Measurements from ENCODE around the gene TRAPPC12. TPM values are rescaled to one million over a fixed set of nuclear protein-coding genes. Genes with fewer than 3 reads are reported as not detected.
"Not testable (repeated sequence)": the region's sequence is repeated elsewhere in the genome, so short reads cannot be mapped to it uniquely, and the experiment has no call there.

The TRAPPC12 gene
- 104 TPM for total RNA-seq
- long read RNA-seq, transcript TRAPPC12-201 (12 exons, 2,508 nt) = major isoform, 92 of 152 reads
- long read RNA-seq, partial matches to known transcripts = 36 of 152 reads
- long read RNA-seq, other reads (novel, unspliced or antisense) = 19 of 152 reads

- ATAC-seq (ENCODE audit: poor library complexity) (peak; percentile 93), DNase-seq (peak; percentile 95)
- intact Hi-C loops (cut with DNase I) = no loop called here
Observed at GRCh38 chr2:3379647-3380534, at the start of gene TRAPPC12. TSS of gene TRAPPC12 (plus strand) at chr2:3379694. CDS start at chr2:3387624, 7,930 bp downstream.

GRCh38 chr2:3332133-3332532, 47.4 kb upstream of the TRAPPC12 start:
- DNase-seq (no peak), ATAC-seq (ENCODE audit: poor library complexity) (no peak)
- intact Hi-C loops (cut with DNase I) = no loop called here

DNA sequence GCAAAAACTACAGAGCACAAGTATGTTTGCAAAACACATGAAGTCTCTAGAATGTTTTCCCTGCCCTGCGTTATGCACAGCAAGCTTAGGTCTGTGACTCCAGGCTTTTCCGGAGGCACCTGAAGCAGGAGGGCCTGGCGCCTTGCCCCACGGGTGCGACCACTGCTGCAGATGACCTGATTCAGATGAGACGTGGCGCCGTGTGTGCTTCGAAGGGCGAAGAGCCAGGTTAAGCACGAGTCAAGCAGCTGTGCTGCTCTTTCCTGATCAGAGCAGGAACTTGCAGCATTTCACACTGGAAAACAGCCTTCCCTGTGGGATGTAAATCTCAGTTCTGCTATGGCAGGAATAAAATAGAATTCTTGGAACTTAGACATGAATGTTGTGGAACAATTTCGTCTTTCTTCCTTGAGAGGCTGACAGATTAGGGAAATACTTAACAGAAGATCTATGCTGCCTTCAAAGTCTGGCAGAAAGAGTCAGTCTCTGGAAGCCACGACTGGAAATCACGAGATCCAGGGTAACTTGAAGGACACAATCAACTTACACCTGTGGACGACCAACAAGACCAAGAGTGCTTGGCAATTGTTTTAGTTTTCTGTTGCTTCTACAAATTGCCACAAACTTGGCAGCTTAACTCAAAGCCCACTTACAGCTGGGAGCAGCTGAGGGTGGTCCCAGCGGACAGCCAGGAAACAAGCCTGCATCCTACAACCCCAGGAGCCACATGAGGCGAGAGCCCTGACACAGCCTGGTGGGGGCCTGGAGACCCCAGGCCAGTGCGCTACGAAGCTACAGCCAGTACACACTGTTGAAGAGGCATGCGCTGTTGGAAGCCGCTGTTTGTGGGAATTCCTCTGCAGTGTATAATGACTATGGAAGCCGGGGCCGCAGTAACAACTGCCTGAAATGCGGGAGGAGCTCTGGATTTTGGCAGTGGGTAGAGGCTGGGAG, 44.8 kb upstream of the TRAPPC12 start:
- peak; percentile 12 for ATAC-seq (ENCODE audit: poor library complexity)
- intact Hi-C loops (cut with DNase I) = no loop called here
- DNase-seq = no peak

DNA sequence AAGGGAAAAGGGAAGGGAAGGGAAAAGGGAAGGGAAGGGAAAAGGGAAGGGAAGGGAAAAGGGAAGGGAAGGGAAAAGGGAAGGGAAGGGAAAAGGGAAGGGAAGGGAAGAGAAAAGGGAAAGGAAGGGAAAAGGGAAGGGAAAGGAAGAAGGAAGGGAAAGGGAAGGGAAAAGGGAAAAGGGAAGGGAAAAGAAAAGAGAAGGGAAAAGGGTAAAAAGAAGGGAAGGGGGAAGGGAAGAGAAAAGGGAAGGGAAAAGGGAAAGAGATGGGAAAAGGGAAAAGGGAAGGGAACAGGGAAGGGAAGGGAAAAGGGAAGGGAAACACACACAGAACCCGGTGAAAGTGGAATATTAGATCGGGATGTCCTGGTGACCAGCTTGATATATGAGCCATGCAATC, 42.6 kb upstream of the TRAPPC12 start:
- ATAC-seq (ENCODE audit: poor library complexity) (no peak), DNase-seq (no peak)
- intact Hi-C loops (cut with DNase I) = no loop called here

- DNase-seq = no peak
- intact Hi-C loops (cut with DNase I) = no loop called here
- no peak for ATAC-seq (ENCODE audit: poor library complexity)
Observed at GRCh38 chr2:3338340-3338739, 41.2 kb upstream of the TRAPPC12 start.

DNA sequence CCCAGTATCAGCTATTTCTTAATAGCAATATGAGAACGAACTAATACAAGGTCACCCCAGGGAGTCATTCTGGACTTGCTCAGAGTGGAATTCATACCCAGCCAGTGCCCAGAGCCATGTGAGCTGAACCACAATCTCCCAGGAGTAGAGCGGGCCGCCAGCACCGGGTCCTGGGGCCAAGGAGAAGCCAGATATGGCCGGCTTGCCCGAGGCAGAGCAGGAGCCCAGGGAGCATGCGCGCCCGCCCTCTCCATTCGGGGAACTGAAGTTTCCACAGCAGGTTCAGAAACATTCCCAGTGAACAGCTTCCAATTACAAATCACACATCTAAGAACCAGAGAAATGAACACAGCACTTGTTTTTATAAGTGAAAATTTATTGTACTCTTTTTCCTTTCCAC, 39.4 kb upstream of the TRAPPC12 start:
- DNase-seq (no peak), ATAC-seq (ENCODE audit: poor library complexity) (no peak)
- intact Hi-C loops (cut with DNase I) = no loop called here

DNA sequence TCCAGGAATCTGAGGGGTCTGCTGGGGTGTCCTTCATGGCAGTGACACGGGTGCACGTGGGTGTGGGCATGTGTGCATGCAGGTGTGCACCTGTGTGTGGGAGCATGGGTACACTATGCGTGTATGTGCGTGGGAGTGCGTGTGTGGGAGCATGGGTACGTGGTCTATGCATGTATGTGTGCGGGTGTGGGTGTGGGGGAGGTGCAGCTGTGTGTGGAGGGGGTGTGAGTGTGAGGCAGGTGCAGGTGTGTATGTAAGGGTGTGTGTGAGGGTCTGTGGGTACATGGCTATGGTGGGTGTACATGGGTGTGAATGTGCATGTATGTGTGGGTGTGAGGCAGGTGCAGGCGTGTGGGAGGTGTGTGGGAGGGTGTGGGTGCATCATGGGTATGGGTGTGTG, 38.2 kb upstream of the TRAPPC12 start:
- DNase-seq (no peak), ATAC-seq (ENCODE audit: poor library complexity) (no peak)
- intact Hi-C loops (cut with DNase I) = no loop called here

DNA sequence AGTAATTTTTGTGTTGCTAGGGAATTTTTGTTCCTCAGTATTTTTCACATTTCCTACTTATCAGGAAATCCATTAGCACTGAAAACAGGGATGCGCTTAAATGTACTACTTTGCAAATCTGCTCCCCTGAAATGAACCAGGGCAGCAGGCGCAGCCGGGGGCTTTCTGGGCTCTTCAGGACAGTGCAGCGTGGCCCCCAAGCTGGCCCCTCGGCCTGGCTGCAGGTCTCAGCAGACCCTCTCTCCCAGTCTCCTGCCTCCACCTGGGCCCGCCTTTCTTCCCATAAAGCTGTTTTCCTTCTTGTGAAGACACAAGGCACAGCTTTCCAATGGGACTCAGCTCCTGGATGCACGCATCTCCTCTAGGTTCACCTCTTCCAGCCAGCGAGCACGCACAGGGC, 37.2 kb upstream of the TRAPPC12 start:
- no peak for ATAC-seq (ENCODE audit: poor library complexity)
- DNase-seq = no peak
- intact Hi-C loops (cut with DNase I) = no loop called here

- intact Hi-C loops (cut with DNase I) = no loop called here
- DNase-seq (no peak), ATAC-seq (ENCODE audit: poor library complexity) (no peak)
Observed at GRCh38 chr2:3343012-3343411, 36.5 kb upstream of the TRAPPC12 start.

DNA sequence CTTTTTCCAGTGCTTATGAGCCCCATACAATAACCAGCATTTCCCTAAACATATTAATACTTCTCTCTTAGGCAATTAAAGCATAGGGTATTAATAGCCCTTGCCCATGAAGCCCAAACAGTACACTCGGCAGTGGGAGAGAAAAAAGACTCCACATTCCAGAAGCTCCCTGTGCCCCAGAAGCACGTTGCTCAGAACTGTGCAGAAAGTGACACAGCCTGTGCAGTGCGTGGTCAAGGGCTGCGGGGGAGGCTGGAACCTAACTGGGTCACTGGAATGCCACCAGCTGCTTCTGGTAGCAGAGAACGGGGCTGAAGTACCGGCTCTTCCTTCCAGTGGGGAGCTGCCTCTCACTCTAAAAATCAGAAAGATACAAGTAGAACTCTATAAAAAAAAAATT, 34.6 kb upstream of the TRAPPC12 start:
- intact Hi-C loops (cut with DNase I) = no loop called here
- peak; percentile 22 for ATAC-seq (ENCODE audit: poor library complexity)
- DNase-seq = no peak

GRCh38 chr2:3345621-3346020, 33.9 kb upstream of the TRAPPC12 start:
- DNase-seq (no peak), ATAC-seq (ENCODE audit: poor library complexity) (no peak)
- intact Hi-C loops (cut with DNase I) = no loop called here

- intact Hi-C loops (cut with DNase I) = no loop called here
- ATAC-seq (ENCODE audit: poor library complexity) (no peak), DNase-seq (no peak)
Observed at GRCh38 chr2:3348767-3349166, 30.7 kb upstream of the TRAPPC12 start.

- intact Hi-C loops (cut with DNase I) = no loop called here
- no peak for ATAC-seq (ENCODE audit: poor library complexity)
- DNase-seq = no peak
Observed at GRCh38 chr2:3349211-3349693, 30.2 kb upstream of the TRAPPC12 start.

DNA sequence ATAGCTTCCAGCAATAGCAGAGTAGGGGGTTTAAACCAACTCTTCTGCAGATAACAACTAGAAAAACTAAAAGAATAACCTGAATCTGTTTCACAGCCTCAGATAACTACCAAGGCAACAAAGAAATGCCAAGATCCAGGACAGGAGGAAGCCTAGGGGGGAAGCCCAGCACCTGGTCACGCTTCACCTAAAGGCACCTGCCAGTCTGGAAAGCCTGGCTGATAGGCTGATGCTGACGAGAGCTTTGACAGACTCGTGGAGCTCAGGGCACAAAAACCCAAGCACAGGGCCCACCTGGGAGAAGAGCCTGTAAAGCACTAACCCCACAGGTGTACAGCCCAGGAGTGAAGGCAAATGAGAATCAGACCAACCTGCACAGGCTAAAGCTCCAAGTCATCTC, 24.5 kb upstream of the TRAPPC12 start:
- DNase-seq (no peak), ATAC-seq (ENCODE audit: poor library complexity) (no peak)
- intact Hi-C loops (cut with DNase I) = no loop called here

GRCh38 chr2:3355951-3356569, 23.4 kb upstream of the TRAPPC12 start:
- ATAC-seq (ENCODE audit: poor library complexity) (no peak), DNase-seq (no peak)
- intact Hi-C loops (cut with DNase I) = no loop called here

DNA sequence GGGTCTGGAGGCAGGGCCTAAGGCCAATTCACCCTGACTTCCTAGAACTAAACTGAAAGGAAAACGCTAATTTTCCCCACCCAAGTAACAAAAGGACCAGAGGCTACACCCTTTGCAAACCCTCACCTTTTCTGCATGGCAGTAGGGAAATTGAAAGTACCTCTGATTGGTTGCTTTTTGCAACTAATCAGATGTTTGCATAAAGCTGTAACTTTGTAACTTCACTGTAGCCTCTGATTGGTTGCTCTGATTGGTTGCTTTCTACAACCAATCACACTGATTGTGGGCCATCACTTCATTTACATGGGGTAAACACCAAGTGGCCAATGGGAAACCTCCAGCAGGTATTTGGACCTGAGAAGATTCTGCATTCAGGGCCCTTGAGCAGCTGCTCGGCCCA, 22.7 kb upstream of the TRAPPC12 start:
- no peak for DNase-seq
- ATAC-seq (ENCODE audit: poor library complexity) = no peak
- intact Hi-C loops (cut with DNase I) = no loop called here

- DNase-seq; ATAC-seq (ENCODE audit: poor library complexity); intact Hi-C loops (cut with DNase I): not testable (repeated sequence)
Observed at GRCh38 chr2:3357446-3357845, 22.0 kb upstream of the TRAPPC12 start.

- intact Hi-C loops (cut with DNase I) = no loop called here
- no peak for DNase-seq
- ATAC-seq (ENCODE audit: poor library complexity) = no peak
Observed at GRCh38 chr2:3357926-3358325, 21.6 kb upstream of the TRAPPC12 start.
